Loucy (cell line): ENCODE results near the gene ELMO1.

Experiments
- H2AFZ ChIP-seq: fragments of 200-600 bp; sonication (generic); 2 replicates; pipeline ENCODE4 v1.6.0; 2016; ENCODE audit warnings: antibody characterized with exemption, mild to moderate bottlenecking, low read length, moderate library complexity
- H3F3A ChIP-seq: fragments of 200-600 bp; 2 replicates; pipeline ENCODE4 v1.6.0; 2016; ENCODE audit warnings: antibody characterized with exemption, low read depth, mild to moderate bottlenecking
- H3K27me3 ChIP-seq: fragments of 200-600 bp; sonication (generic); 2 replicates; pipeline ENCODE4 v1.6.1; 2014; ENCODE audit warnings: low read length, mild to moderate bottlenecking; ENCODE audit not compliant: insufficient read depth, poor library complexity, severe bottlenecking
- H3K36me3 ChIP-seq: fragments of 200-600 bp; sonication (generic); 2 replicates; pipeline ENCODE4 v1.6.1; 2016; ENCODE audit warnings: low read length; ENCODE audit not compliant: insufficient read depth
- H3K4me1 ChIP-seq: fragments of 200-600 bp; sonication (generic); 2 replicates; pipeline ENCODE4 v1.5.1; 2014; ENCODE audit warnings: low read length, mild to moderate bottlenecking; ENCODE audit not compliant: insufficient read depth, poor library complexity, severe bottlenecking
- H3K4me2 ChIP-seq: fragments of 200-600 bp; sonication (generic); 2 replicates; pipeline ENCODE4 v1.6.0; 2014; ENCODE audit warnings: antibody characterized with exemption, low read length, low read depth, mild to moderate bottlenecking; ENCODE audit not compliant: poor library complexity, severe bottlenecking
- H3K4me3 ChIP-seq: fragments of 200-600 bp; sonication (generic); 2 replicates; pipeline ENCODE4 v1.5.1; 2014; ENCODE audit warnings: low read length, mild to moderate bottlenecking, mixed read lengths; ENCODE audit not compliant: poor library complexity, severe bottlenecking
- H3K79me2 ChIP-seq: fragments of 200-600 bp; sonication (generic); 2 replicates; pipeline ENCODE4 v1.6.1; 2014; ENCODE audit warnings: low read length; ENCODE audit not compliant: insufficient read depth
- H3K9ac ChIP-seq: fragments of 200-600 bp; sonication (generic); 2 replicates; pipeline ENCODE4 v1.6.0; 2014; ENCODE audit warnings: mild to moderate bottlenecking, low read depth, low read length, moderate library complexity; ENCODE audit not compliant: poor library complexity, severe bottlenecking
- H3K9me2 ChIP-seq: fragments of 200-600 bp; sonication (generic); replicated peaks from 2 replicates; pipeline ENCODE4 v1.6.1; 2016; ENCODE audit warnings: low read depth, low read length, mixed read lengths
- H3K9me3 ChIP-seq: fragments of 200-600 bp; sonication (generic); 2 replicates; pipeline ENCODE4 v1.6.1; 2014; ENCODE audit warnings: mild to moderate bottlenecking, antibody characterized with exemption, low read length, low read depth; ENCODE audit not compliant: insufficient read depth
- H4K20me1 ChIP-seq: fragments of 200-600 bp; sonication (generic); 2 replicates; pipeline ENCODE4 v1.6.0; 2014; ENCODE audit warnings: antibody characterized with exemption, low read length, mild to moderate bottlenecking; ENCODE audit not compliant: insufficient read depth, poor library complexity, severe bottlenecking
- CTCF ChIP-seq: fragments of 200-600 bp; sonication (generic); conservative IDR thresholded peaks from 2 replicates; pipeline ENCODE4 v1.5.1; 2014; ENCODE audit warnings: mild to moderate bottlenecking, antibody characterized with exemption, low read length
- EZH2phosphoT487 ChIP-seq: fragments of 200-600 bp; IDR thresholded peaks from 2 replicates; pipeline ENCODE4 v1.6.1; 2018; ENCODE audit warnings: antibody characterized with exemption, mild to moderate bottlenecking, moderate library complexity, borderline replicate concordance

The ELMO1 gene

GRCh38 chr7:37283716-37284115, 164.9 kb downstream of the ELMO1 start:
- TF ChIP-seq CTCF (no peak), EZH2phosphoT487 (no peak)
- peaks cover 38% of the 10 kb centered on the region for H3K4me1 ChIP-seq
- H3K9ac ChIP-seq, result no peak overlapping the region
- no peak overlapping the region for H3K4me2 ChIP-seq
- peaks cover 44% of the 10 kb centered on the region for H4K20me1 ChIP-seq
- H3K9me2 ChIP-seq, result no peaks in the 10 kb centered on the region
- H3K27me3 ChIP-seq, result no peaks in the 10 kb centered on the region
- peaks cover 8% of the 10 kb centered on the region; the same call in 1 of the 2 replicates for H3K36me3 ChIP-seq
- H2AFZ ChIP-seq, result no peak overlapping the region
- no peaks in the 10 kb centered on the region for H3K9me3 ChIP-seq
- no peak overlapping the region for H3K4me3 ChIP-seq
- H3F3A ChIP-seq, result peaks cover 5% of the 10 kb centered on the region
- H3K79me2 ChIP-seq, result peaks cover 93% of the 10 kb centered on the region

DNA sequence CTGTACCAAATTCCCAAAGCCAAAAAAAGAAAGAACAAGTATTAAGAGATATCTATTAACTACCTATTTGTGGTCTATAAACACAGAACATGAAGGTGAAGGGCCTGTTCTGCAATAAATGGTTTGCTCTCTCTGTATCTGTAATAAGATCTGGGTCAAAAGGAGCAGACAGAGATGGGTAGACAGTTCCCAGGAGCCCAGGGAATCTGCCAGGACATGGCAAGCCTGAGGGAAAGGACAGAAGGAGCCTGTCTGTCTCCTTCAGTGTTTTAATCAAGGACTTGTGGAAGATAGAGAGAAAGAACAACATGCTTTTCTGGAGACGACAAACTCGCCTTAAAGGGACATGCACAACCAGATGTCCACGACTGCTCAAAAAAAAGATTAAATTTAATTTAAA, 165.7 kb downstream of the ELMO1 start:
- no peak overlapping the region for H3K9ac ChIP-seq
- no peaks in the 10 kb centered on the region for H3K9me3 ChIP-seq
- H2AFZ ChIP-seq, result no peak overlapping the region
- no peak for TF ChIP-seq EZH2phosphoT487
- no peak for TF ChIP-seq CTCF
- peaks cover 5% of the 10 kb centered on the region for H3F3A ChIP-seq
- peaks cover 12% of the 10 kb centered on the region; the same call in 1 of the 2 replicates for H3K36me3 ChIP-seq
- H3K9me2 ChIP-seq, result no peaks in the 10 kb centered on the region
- no peaks in the 10 kb centered on the region for H3K27me3 ChIP-seq
- peaks cover 95% of the 10 kb centered on the region for H3K79me2 ChIP-seq
- H4K20me1 ChIP-seq, result peaks cover 44% of the 10 kb centered on the region
- no peak overlapping the region for H3K4me3 ChIP-seq
- peaks cover 38% of the 10 kb centered on the region for H3K4me1 ChIP-seq
- H3K4me2 ChIP-seq, result no peak overlapping the region

- Histone ChIP-seq H3K9ac (no peak overlapping the region), H3K4me1 (peaks cover 32% of the 10 kb centered on the region), H3K9me2 (no peaks in the 10 kb centered on the region), H3K36me3 (peaks cover 12% of the 10 kb centered on the region; the same call in 1 of the 2 replicates), H3K4me2 (no peak overlapping the region), H3K4me3 (no peak overlapping the region), H4K20me1 (peaks cover 46% of the 10 kb centered on the region), H3K79me2 (peaks cover 95% of the 10 kb centered on the region), H3F3A (peaks cover 5% of the 10 kb centered on the region), H3K27me3 (no peaks in the 10 kb centered on the region), H3K9me3 (no peaks in the 10 kb centered on the region), H2AFZ (no peak overlapping the region)
- no peak for TF ChIP-seq CTCF
- TF ChIP-seq EZH2phosphoT487, result no peak
Observed at GRCh38 chr7:37282093-37282444, 166.6 kb downstream of the ELMO1 start.
